HCT116 (cell line): ENCODE measurements around the gene RNF183. TPM values are rescaled to one million over a fixed set of nuclear protein-coding genes. Genes with fewer than 3 reads are reported as not detected.

Experiments used
- ATAC-seq: fragments of 200-7000 bp; cut with Tn5 transposase; 2 replicates; pipeline ENCODE4 v1.9.1; 2020; ENCODE audit warnings: mild to moderate bottlenecking, moderate library complexity
- BruUV-seq: library from RNA; stranded (reverse); fragments of 400-500 nt; replicated peaks from 2 replicates; lab custom pipeline; 2021; lab: Mats Ljungman, UMichigan
- CTCF ChIA-PET: fragments of 300-600 bp; sonication (Branson Sonifier 250); formaldehyde crosslinking; loops from one replicate; lab custom pipeline; 2021; ENCODE audit warnings: antibody characterized with exemption; lab: Charles Lee
- POLR2A ChIA-PET: fragments of 300-600, 350-600 bp; sonication (Branson Sonifier 250); formaldehyde crosslinking; loops from one replicate; lab custom pipeline; 2021; ENCODE audit warnings: antibody characterized with exemption; lab: Charles Lee
- RAD21 ChIA-PET, 2 experiments: fragments of 300-600 bp; sonication (Branson Sonifier 250); formaldehyde crosslinking; loops; one replicate each; lab custom pipeline; 2023; ENCODE audit warnings: low total read pairs in 2 of 2; ENCODE audit not compliant: uncharacterized antibody in 2 of 2, unreplicated experiment in 2 of 2, low non-redundant PET in 1 of 2; lab: Charles Lee
- DNase-seq: peaks from one replicate; pipeline ENCODE4 v3.0.0-alpha.2; 2010; ENCODE audit warnings: low read depth, low spot score
- H2AFZ ChIP-seq: fragments of 200-600 bp; shearing (Covaris generic), sonication (generic); 2 replicates; pipeline ENCODE4 v1.6.1; 2017; ENCODE audit warnings: low read depth, mixed run types, mixed read lengths, antibody characterized with exemption, low read length; ENCODE audit not compliant: poor library complexity, severe bottlenecking
- H3K27ac ChIP-seq: 2 replicates; pipeline ENCODE4 v1.5.1; 2012; ENCODE audit warnings: low read depth, low read length
- H3K27me3 ChIP-seq: fragments of 200-600 bp; sonication (generic); 2 replicates; pipeline ENCODE4 v1.6.1; 2016; ENCODE audit warnings: mixed run types, low read length, mixed read lengths; ENCODE audit not compliant: insufficient read depth
- H3K36me3 ChIP-seq, 2 experiments: fragments of 200-500 bp in 1 of 2; fragments of 200-600 bp in 1 of 2; sonication (Bioruptor generic) in 1 of 2; sonication (generic) in 1 of 2; 2 replicates each; pipeline versions ENCODE4 v1.5.1 to v1.6.1; 2014 to 2016; ENCODE audit warnings: low read length in 2 of 2, inconsistent platforms in 1 of 2, mixed read lengths in 1 of 2, mixed run types in 1 of 2; ENCODE audit not compliant: insufficient read depth in 2 of 2, control insufficient read depth in 1 of 2
- H3K4me1 ChIP-seq, 2 experiments: fragments of 200-600 bp in 1 of 2; sonication (generic) in 1 of 2; 2 replicates each; pipeline versions ENCODE4 v1.5.1 to v1.6.1; 2012 to 2017; ENCODE audit warnings: low read length in 2 of 2, inconsistent platforms in 1 of 2, mild to moderate bottlenecking in 1 of 2, mixed read lengths in 1 of 2, mixed run types in 1 of 2, moderate library complexity in 1 of 2; ENCODE audit not compliant: insufficient read depth in 2 of 2, control insufficient read depth in 1 of 2
- H3K4me2 ChIP-seq: fragments of 200-600 bp; sonication (generic); 2 replicates; pipeline ENCODE4 v1.6.1; 2017; ENCODE audit warnings: mixed run types, low read length, mixed read lengths
- H3K4me3 ChIP-seq, 2 experiments: fragments of 200-600 bp in 1 of 2; sonication (generic) in 1 of 2; replicated peaks in 1 of 2; 2 replicates each; pipeline ENCODE4 v1.5.1; 2011 to 2016; ENCODE audit warnings: low read length in 2 of 2, control low read depth in 1 of 2, low read depth in 1 of 2, mild to moderate bottlenecking in 1 of 2, mixed read lengths in 1 of 2, mixed run types in 1 of 2
- H3K79me2 ChIP-seq: fragments of 200-600 bp; sonication (generic); 2 replicates; pipeline ENCODE4 v1.6.1; 2017; ENCODE audit warnings: mild to moderate bottlenecking, mixed run types, low read length, moderate library complexity, mixed read lengths; ENCODE audit not compliant: insufficient read depth
- H3K9ac ChIP-seq: fragments of 200-600 bp; sonication (generic); 2 replicates; pipeline ENCODE4 v1.6.1; 2016; ENCODE audit warnings: low read length, mixed read lengths
- H3K9me2 ChIP-seq: fragments of 200-600 bp; sonication (generic), shearing (Covaris generic); 2 replicates; pipeline ENCODE4 v1.6.1; 2017; ENCODE audit warnings: mixed run types, mild to moderate bottlenecking, moderate library complexity; ENCODE audit not compliant: insufficient read depth
- H3K9me3 ChIP-seq, 2 experiments: fragments of 200-500 bp in 1 of 2; fragments of 200-600 bp in 1 of 2; sonication (Bioruptor generic) in 1 of 2; sonication (generic) in 1 of 2; 2 replicates each; pipeline ENCODE4 v1.6.1; 2014 to 2017; ENCODE audit warnings: low read length in 2 of 2, mixed read lengths in 2 of 2, inconsistent platforms in 1 of 2, low read depth in 1 of 2, mild to moderate bottlenecking in 1 of 2, mixed run types in 1 of 2, moderate library complexity in 1 of 2; ENCODE audit not compliant: control insufficient read depth in 1 of 2, insufficient read depth in 1 of 2
- H4K20me1 ChIP-seq: fragments of 200-600 bp; sonication (generic), shearing (Covaris generic); 2 replicates; pipeline ENCODE4 v1.6.1; 2017; ENCODE audit warnings: mixed run types, mild to moderate bottlenecking, moderate library complexity; ENCODE audit not compliant: insufficient read depth
- EGR1 ChIP-seq: IDR thresholded peaks from 2 replicates; pipeline ENCODE4 v1.6.1; 2012; ENCODE audit warnings: low read depth
- FOSL1 ChIP-seq: IDR thresholded peaks from 2 replicates; pipeline ENCODE4 v1.6.1; 2012; ENCODE audit warnings: low read depth
- JUND ChIP-seq: IDR thresholded peaks from 2 replicates; pipeline ENCODE4 v1.6.1; 2012
- POLR2A ChIP-seq: IDR thresholded peaks from 2 replicates; pipeline ENCODE4 v1.7.0; 2011; ENCODE audit warnings: borderline replicate concordance; ENCODE audit not compliant: insufficient read depth, insufficient read length; ENCODE audit errors: extremely low read depth
- POLR2AphosphoS5 ChIP-seq: IDR thresholded peaks from 2 replicates; pipeline ENCODE4 v1.6.1; 2011; ENCODE audit warnings: mild to moderate bottlenecking, low read depth, low read length, moderate library complexity
- TCF7L2 ChIP-seq: IDR thresholded peaks from 2 replicates; pipeline ENCODE4 v1.7.0; 2011; ENCODE audit warnings: borderline replicate concordance, inconsistent platforms; ENCODE audit not compliant: insufficient read depth, insufficient read length; ENCODE audit errors: extremely low read depth
- ZNF274 ChIP-seq: fragments of 200-500 bp; sonication (Bioruptor generic); IDR thresholded peaks from 2 replicates; pipeline ENCODE4 v1.6.1; 2014; ENCODE audit warnings: mild to moderate bottlenecking, low read depth, low read length, inconsistent platforms
- intact Hi-C: fragments of 100-400 bp; cut with micrococcal nuclease; formaldehyde crosslinking; loops from 2 replicates; pipeline ENCODE4 v1.10.0; 2022
- total RNA-seq: library from RNA; stranded (reverse); gene quantifications from one replicate; pipeline ENCODE4 v1.2.1, GENCODE V29; 2021; ENCODE audit not compliant: unreplicated experiment
- TF ChIP-seq, protein P1 (sequence below), 3 experiments: fragments of 200-600 bp in 1 of 3; sonication (generic) in 1 of 3; IDR thresholded peaks in 2 of 3; conservative IDR thresholded peaks in 1 of 3; 2 replicates each; pipeline ENCODE4 v1.5.1; 2012 to 2017; ENCODE audit warnings: low read depth in 2 of 3, low read length in 2 of 3, antibody characterized with exemption in 1 of 3, borderline replicate concordance in 1 of 3, control low read depth in 1 of 3, mild to moderate bottlenecking in 1 of 3, mixed read lengths in 1 of 3, mixed run types in 1 of 3, moderate library complexity in 1 of 3; ENCODE audit not compliant: insufficient read depth in 1 of 3
- TF ChIP-seq, protein P2 (sequence below): IDR thresholded peaks from 2 replicates; pipeline ENCODE4 v1.6.1; 2012

Gene RNF183
- total RNA-seq, 1 experiment from 2014 or later: 0.12 TPM

DNA sequence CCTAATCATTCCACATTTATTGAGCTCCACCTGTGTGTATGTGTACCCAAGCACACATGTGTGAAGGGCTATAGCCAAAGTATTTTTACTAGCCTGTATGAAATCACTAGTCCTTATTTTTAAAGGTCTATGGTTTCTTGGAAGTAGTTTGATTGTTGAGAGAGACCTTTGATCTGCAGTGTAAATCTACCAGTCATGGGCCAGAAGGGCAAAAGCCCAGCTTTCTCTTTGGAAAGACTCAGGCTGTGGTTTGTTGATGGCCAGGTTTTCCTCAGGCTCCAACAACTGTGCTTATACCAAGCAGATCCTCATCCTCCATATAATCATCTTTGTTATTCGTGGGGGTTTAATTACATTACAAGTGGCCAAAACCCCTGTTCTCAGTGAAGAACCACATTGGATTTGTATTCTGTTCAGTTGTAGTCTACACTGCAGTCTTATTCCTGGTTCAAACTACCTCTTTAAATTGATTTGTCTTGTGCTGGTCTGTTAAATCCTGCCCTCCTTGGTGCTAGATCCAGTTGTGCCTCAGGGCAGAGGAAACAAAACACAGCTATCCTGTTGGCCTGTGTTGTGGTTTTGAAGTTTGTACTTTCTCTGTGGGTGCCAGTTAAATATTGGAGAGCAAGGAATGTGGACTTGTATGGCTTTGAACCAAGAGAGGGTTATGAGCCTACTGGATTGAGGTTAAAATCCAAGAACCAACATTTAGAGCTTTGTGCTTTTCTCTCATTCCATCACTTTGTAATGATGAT, 41.1 kb downstream of the RNF183 start:
- Histone ChIP-seq H3K4me2 (no peak overlapping the region), H3K27me3 (no peaks in the 10 kb centered on the region), H3K4me1 (no peaks in the 10 kb centered on the region), H3K9ac (no peak overlapping the region), H3K4me3 (no peak overlapping the region), H4K20me1 (no peaks in the 10 kb centered on the region), H3K9me2 (no peaks in the 10 kb centered on the region), H3K9me3 (no peaks in the 10 kb centered on the region), H2AFZ (no peak overlapping the region), H3K36me3 (peaks cover 7 to 27% of the 10 kb centered on the region in 2 experiments; a peak in 3 of 4 replicates), H3K27ac (no peak overlapping the region), H3K79me2 (no peaks in the 10 kb centered on the region)
- CTCF ChIA-PET: no interaction called here
- no TSS peak for BruUV-seq
- intact Hi-C loops: no loop called here
- RAD21 ChIA-PET: no interaction called here
- ATAC-seq: no peak
- no peak for DNase-seq
- POLR2A ChIA-PET: no interaction called here
- TF ChIP-seq, protein P1, sequence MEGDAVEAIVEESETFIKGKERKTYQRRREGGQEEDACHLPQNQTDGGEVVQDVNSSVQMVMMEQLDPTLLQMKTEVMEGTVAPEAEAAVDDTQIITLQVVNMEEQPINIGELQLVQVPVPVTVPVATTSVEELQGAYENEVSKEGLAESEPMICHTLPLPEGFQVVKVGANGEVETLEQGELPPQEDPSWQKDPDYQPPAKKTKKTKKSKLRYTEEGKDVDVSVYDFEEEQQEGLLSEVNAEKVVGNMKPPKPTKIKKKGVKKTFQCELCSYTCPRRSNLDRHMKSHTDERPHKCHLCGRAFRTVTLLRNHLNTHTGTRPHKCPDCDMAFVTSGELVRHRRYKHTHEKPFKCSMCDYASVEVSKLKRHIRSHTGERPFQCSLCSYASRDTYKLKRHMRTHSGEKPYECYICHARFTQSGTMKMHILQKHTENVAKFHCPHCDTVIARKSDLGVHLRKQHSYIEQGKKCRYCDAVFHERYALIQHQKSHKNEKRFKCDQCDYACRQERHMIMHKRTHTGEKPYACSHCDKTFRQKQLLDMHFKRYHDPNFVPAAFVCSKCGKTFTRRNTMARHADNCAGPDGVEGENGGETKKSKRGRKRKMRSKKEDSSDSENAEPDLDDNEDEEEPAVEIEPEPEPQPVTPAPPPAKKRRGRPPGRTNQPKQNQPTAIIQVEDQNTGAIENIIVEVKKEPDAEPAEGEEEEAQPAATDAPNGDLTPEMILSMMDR (IDR thresholded peaks at IDR 0.05 in 2 of 3, conservative IDR thresholded peaks at IDR 0.05 in 1 of 3; ENCODE audit: borderline replicate concordance in 1 of 3, insufficient read depth in 1 of 3, low read depth in 2 of 3, low read length in 2 of 3): no peak
- TF ChIP-seq POLR2A (no peak), JUND (no peak), TCF7L2 (no peak), FOSL1 (no peak), ZNF274 (no peak), POLR2AphosphoS5 (no peak), EGR1 (no peak)
- TF ChIP-seq, protein P2, sequence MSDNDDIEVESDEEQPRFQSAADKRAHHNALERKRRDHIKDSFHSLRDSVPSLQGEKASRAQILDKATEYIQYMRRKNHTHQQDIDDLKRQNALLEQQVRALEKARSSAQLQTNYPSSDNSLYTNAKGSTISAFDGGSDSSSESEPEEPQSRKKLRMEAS: no peak
